ENCODE measurements around the gene TXNDC2.

TXNDC2 gene

DNA sequence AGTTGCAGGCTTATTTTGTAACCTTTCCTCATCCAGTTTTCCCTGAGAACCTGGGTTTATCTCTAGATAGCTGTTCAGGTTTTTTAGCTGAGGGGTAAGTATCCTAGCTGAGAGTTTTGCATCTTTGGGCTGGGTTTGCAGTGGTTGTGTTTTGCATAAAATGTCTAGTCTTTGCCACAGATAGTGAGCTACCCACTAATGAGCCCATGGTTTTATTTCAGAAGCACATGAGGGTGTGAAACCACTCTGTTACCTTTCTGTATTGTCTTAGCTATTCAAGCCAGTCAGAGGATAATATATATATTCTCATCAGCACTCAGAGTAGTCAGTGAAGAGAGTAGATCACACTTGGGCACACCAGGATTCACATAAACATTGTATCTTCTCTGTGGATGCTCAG lies 24.6 kb upstream of the TXNDC2 start:
- DNase-seq, result no peak

DNA sequence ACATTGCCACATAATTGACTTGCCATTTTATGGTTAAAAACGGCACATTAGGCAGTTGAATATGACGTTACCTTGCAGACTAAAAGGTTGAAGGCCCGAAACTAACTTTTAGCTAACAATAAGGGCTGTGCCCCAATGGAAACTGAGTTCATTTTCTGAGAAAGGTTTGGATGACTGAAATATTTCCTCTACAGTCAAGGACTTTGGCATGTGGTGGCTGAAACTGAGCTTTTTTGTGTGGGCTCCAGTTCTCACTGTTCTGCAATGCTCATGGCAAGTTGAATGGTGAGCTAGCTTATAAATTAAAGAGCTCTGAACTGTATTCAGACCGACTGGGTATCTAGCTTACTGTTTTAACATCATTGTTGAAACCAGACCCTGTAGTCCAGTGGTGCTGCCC lies 23.8 kb upstream of the TXNDC2 start:
- DNase-seq, result peak; percentile 49

DNA sequence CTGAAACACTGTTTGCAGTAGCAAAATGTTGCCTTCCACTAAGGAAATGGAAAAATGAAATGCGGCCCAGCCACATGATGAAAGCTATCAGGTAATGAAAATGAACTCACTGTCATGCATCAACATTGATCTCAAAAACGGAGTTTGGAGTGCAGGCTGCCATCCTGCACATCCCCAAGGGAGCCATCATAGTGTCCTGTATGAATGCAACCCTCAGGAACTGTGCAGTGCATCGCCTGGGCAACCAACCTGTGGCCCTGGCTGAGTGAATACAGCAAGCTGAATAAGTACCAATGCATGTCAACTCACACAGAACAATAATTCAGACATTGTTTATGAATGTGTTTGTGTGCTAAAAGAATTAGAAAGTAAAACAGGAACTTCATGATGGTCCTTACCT lies 23.1 kb upstream of the TXNDC2 start:
- DNase-seq, result no peak

DNA sequence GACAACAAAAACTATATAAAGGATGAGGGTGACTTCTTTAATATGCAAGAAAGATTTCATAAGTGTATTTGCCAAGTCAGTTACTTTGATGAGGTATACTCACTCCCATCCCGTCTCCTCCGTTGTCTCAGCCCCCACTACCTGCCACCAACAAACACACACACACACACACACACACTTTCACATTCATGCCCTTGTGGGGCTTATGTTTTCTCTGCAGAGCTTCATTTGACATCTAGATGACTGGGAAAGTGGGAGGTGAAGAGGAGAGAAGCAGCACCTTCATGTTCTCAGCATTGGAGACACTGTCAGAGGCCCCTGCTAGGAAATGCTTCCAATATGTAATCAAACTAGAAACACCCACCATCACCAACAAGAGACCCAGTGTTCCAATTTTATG lies 22.5 kb upstream of the TXNDC2 start:
- no peak for DNase-seq

DNA sequence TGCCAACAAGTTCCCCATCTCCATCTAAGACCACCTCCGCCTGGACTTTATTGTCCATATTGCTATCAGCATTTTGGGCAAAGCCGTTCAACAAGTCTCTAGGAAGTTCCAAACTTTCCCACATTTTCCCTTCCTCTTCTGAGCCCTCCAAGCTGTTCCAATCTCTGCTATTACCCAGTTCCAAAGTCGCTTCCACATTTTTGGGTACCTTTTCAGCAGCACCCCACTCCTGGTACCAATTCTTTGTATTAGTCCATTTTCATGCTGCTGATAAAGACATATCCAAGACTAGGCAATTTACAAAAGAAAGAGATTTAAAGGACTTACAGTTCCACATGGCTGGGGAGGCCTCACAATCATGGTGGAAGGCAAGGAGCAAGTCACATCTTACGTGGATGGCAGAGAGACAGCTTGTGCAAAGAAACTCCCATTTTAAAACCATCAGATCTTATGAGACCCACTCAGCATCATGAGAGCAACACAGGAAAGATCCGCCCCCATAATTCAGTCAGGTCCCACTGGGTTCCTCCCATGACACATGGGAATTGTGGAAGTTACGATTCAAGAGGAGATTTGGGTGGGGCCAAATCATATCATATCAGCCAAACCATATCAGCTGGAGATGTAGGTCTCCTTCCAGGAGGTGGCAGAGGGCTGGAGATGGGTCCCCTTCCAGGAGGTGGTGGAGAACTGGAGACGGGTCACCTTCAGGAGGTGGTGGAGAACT lies 19.8 kb upstream of the TXNDC2 start:
- DNase-seq, result no peak

DNA sequence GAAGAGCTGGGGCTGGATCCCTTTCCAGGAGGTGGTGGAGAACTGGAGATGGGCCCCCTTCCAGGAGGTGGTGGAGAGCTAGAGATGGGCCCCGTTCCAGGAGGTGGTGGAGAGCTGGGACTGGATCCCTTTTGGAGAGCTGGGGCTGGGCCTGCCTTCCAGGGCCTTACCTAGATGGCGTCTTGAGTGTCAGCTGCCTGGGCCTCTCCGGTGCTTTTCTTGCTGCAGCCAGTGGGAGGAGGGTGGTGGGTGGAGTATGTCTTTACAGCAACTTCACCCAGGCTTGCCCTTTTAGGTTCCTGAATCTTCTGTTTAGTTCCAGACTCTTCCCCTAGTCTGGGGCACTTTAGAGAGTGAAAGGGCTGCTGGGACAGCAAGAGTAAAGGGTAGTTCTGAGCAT lies 19.1 kb upstream of the TXNDC2 start:
- DNase-seq, result no peak

DNA sequence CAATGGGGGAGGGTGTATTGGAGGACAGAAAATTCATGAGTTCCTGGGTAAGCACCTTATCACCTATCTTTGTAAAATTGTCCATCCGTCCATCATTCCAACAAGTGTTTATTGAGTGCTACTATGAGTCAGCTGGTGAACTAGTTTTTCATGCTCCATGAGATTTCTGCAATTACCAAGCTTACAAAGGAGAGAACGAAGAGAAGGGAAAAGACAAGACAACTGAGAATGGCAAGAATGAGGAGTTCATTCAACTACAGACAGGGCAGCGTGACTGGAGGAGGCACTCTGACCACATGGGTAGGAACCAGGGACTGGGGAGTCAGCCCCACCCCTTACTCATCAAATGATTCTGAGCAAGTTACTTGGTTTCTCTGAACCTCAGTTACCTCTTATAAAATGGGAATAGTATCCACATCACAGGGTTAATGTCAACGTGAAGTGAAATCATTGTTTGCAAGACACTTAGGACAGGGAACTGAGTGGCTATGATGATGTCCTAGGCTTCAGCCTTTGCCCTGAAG lies 18.6 kb upstream of the TXNDC2 start:
- DNase-seq, result no peak

DNA sequence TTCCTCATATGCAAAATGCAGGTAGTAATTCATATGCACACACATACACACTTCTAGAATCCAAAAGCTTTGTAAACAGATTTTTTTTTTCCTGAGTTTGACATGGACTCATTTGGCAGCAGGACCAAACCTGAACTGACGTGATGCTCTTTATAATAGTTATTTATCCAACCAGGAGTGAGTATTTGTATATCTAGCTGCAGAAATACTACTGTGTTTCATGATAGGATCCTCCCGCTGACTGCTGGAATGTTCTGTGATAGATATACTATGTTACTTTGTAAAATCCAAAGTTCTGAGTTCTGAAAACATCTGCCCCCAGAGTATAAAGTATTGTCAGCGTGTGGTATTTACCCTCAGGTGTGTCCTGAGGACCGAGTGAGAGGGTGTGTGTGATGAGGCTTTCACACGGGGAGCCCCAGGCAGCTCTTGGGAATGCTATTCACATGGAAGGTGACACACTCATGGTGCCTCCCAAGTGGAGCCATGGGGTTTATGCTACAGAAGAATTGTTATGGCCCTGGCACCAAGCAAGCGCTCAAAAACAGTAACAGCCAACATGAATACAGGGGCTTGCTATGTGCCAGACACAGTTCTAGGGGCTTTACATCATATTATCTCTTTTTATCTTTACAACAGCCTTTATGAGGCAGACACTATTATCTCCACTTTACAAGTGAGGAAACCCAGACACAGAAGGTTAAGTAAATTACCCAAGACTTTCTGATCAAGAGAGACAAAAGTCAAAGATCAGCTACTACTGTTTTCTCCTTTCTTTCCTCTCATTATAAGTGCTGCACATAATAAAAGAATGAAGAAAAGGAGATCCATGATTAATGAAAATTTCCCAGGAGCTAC lies 16.7 kb upstream of the TXNDC2 start:
- DNase-seq, result no peak

DNA sequence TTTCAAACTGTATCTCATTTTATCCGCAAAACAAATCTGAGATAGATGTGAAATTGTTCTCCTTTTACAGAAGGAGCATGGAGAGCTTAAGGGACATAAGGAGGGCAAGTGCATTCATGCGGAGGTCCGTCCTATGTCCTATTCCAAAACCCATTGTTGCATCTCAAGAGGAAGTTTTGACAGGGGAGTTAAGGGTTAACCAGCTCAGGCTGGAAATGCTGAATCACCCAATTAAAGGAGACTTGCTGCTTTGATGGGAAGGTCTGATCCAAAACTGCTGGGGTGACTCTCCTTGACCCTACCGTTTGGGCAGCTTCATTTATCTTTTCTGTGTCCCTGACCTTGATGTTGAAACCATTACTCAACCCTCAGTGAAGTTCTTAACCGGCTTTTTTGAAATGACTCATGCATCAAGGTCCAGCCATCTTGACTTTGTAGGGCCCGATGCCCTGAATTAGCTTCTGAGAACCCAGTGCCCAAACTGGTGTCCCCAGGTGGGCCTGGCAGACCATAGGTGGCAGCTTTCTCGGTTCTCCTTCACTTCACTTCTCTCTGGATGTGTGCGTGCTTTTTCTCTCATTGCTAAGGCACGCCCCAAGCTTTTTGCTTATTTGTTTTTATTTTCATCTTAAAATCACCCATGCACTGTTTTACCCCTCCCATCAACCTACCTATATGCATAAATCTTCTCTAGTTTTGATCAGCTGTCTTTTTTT lies 15.9 kb upstream of the TXNDC2 start:
- DNase-seq, result no peak

DNA sequence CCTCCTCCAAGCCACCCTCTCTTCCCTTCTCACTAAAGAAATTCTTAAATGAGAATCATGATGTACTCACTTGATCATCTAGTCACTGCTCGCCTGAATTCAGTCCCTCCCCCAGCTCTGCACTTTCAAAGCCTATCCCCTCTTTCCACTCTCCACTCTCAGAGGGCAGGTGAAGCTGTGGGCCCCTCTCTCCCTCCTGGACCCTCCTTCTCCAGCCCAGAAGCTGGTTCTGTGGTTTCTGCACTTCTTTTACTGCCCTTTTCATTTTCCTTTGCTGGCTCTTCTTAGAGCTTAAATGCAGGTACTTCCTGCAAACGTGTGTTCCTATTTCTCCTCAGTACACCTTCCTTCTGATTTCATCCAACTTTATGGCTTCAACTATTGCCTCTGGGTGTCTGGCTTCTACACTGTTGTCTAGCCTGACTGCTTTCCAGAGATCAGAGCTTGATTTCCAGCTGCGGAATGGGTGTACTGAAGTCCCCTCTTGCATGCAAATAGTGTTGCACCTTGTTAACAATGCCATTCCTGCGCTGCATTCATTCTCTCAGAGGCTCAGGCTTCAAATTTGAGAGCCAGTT lies 15.3 kb upstream of the TXNDC2 start:
- DNase-seq, result no peak

DNA sequence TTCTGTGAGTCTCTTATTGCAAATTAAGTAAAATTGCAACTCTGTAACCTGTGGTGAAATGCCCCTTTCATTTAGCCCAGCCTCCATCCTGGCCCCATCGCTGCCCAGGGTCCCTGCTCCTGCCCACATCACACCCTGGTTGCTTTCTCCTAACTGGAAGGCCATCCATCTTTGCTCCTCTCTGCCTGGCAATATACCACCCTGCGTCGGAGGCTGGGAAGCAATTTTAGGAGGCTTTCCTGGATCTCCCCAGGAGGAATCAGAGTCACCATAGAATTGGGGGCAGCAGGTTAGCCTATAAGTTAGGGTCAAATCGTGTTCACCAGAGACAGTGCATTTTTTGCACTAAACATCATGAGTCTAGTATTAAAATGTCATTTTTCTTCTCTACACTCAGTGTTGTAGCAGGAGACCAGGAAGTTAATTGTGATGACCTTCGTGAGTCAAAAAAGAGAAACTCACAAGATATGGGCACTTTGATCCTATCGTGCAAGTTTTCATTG lies 14.5 kb upstream of the TXNDC2 start:
- no peak for DNase-seq

DNA sequence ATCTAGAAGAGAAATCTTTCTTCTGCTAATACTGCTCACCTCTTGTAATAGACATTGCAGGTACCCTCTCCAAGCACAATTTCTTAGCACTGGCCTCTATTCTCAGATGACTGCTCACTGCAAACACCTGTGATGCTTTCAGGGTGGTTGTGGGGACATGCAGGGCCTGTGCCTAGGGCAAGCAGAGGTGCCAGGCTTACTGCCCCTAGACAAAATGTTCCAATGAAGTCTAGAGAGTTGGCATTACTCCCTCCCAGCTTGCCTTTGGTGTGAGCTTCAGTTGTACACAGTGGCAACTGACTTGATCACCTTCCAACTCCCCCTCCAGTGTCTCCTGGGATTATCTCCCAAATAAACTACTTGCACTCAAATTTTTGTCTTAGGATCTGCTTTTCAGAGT lies 12.9 kb upstream of the TXNDC2 start:
- DNase-seq, result no peak

DNA sequence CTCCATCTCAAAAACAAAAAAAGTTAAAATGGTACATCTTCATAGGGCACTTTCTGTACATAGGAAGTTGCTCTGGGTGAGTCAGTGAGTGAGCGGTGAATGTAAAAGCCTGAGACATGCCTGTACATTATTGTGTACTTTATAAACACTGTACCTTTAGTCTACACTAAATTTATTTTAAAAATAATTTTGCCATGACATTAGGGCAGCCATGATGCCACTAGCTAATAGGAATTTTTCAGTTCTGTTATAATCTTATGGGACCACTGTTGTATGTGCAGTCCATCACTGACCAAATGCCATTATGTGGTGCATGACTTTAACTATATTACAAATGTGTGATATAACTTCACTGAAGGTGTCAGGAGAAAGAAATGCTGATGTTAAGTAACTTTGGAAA lies 11.0 kb upstream of the TXNDC2 start:
- no peak for DNase-seq

DNA sequence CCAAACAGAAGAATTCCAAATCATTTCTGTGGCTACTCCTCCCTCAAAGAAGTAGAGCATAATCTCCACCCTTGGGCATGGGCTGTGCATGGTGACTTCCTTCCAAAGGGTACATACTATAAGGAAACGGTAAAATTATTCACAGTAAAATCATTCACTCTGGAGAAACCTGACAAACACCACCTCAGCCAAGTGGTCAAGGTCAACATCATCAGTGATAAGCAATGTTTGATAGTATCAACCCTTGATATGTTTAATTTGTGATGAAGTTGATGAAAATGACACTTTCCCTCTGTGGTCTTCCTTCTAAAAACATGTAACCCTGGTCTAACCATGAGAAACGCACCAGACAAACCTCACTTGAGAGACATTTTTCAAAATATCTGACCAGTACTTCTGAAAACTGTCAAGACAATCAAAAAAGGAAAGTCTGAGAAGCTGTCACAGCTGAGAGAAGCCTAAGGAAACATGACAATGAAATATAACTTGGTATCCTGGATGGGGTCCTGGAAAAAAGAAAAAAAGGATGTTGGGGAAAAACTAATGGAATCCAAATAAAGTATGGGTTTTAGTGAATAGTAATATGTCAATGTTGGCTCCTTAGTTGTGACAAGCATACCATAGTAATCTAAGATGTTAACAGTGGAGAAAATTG lies 9.4 kb upstream of the TXNDC2 start:
- DNase-seq, result no peak

DNA sequence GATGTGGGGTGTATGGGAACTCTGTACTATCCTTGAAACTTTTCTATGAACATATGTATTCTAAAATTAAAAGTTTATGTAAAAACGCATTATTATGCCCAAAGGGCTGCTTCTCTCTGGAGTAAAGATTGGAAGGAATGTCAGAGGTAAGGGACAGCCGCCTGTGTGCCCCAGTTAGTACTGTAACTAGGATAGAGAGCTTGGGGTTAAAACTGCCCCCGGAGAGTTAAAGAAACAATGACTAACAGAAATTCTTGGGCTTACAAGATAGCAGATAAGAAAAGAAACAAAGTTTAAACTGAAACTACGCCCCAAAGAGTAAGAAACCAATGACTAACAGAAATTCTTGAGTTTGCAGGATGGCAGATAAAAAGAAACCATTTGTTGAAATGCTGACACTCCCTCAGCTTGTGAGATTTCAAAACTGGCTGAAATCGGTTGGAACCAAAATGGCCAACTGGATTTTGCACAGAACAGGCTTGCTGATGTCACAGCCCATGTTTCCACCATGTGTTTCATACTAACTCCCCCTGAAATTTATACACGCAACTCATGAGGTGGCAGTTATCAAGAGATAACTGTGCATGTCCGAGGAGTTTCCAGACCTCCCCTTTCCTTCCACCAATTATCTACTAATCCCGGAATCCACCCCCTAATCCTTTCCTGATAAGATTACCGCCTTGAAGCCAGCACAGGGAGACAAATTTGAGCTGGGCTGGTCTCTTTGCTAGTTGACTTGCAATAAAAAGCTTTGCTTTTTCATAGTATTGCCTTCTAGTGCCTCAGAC lies 8.7 kb upstream of the TXNDC2 start:
- peak; percentile 34 for DNase-seq

DNA sequence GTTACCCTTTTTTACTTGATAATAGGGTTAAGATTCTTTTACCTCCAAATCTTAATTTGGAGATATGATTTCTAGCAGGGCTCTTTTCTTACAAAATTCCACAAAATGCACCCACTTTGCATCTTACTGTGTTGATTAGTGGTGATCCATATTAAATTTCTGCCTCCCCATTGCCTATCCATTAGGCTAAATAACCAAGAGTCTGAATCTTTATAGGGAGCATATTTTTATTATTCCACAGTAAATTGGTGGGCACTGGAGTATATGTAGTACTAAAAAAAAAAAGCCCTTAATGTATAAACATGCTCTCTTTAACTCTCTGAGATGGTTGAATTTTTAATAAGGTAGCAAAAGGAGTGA lies 8.1 kb upstream of the TXNDC2 start:
- DNase-seq, result no peak

DNA sequence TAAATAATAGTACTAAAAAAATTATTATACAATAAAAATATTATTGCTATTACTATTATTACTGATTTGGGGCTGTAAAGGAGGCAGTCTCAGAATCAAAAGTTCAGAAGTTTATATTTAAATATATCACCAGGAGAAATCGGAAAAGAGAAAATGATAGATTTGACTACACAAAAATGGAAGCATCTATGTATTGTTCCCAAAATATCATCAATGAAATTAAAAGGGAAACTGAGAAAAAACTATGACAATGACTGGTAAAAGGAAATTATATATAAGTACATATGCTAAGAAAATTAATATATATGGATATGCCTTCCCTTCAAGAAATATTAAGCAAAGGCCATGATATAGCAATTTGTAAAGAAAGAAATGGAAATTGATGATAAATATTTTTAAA lies 7.7 kb upstream of the TXNDC2 start:
- no peak for DNase-seq

DNA sequence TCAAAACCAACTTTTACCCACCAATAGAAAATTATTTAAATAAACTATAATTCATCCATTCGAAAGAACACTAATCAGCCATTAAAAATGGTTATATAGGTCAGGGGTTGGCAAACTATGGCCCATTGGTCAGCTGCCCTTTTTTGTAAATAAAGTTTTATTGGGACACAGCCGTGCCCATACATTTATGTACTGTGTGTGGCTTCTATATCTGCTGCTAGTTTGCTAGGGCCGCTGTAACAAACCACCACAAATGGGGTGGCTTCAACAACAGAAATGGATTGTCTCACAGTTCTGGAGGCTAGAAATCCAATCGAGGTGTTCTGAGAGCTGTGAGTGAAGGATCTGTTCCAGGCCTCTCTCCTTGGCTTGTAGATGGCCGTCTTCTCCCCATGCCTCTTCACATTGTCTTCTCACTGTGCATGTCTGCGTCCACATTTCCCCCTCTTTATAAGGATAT lies 7.0 kb upstream of the TXNDC2 start:
- no peak for DNase-seq

DNA sequence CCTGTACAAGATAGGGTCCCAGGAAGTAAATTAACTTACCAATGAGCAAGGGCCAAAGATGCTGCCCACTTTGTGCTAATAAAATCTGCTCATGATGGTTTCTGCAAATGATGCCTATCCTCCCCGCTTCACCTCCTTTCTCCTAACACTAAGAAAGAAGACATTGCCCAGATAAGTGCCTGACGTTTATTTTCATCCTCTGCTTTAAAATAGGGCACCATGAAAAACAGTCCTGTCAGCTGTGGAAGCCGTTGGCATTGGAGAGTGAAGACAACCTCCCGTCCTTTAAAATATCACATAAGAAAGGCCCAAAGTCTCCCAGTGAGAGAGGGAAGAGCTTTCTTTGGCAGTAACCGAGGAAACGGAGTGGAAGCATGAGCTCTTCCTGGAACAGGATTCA lies 1.7 kb upstream of the TXNDC2 start:
- DNase-seq, result no peak

DNA sequence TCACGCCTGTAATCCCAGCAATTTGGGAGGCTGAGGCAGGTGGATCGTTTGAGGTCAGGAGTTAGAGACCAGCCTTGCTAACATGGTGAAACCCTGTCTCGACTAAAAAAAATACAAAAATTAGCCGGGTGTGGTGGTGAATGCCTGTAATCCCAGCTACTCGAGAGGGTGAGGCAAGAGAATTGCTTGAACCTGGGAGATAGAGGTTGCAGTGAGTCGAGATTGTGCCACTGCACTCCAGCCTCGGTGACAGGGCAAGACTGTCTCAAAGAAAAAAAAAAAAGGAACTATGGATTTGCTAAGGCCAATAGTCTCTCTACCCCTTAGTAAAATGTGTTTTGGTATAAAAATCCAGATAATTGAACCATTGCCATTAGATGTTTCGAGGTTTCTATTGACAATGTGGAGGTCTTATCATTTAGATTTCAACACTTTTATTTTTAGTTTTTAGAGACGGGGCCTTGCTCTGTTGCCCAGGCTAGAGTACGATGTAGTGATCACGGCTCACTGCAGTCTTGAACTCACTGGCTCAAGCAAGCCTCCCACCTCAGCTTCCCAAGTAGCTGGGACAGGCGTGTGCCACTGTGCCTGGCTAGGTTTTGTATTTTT lies 1.1 kb upstream of the TXNDC2 start:
- no peak for DNase-seq

DNA sequence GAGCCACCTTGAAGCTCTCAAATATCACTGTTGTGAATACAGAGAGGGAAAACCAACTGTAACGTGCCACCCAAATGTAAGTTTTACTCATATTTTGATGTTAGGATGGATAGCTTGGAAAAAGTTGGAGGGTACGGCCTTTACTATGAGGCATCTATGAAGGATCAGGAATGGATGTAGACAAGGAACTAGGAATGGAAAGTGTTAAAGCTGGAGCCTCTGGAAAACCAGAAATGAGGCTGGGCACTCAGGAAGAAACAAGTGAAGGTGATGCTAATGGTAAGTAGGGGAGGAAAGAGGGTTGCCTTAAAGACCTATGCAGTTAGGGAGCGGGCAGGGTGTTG lies 204 bp downstream of the TXNDC2 start:
- DNase-seq, result no peak
